Neural cell (in vitro differentiated cells): ENCODE results near the gene FANCC.

Experiments used
- CTCF ChIP-seq: fragments of 450-650 bp; IDR thresholded peaks from 2 replicates; pipeline ENCODE4 v1.5.1; 2014; ENCODE audit warnings: antibody characterized with exemption, mild to moderate bottlenecking, moderate library complexity; ENCODE audit not compliant: poor library complexity, severe bottlenecking
- EZH2 ChIP-seq: fragments of 200-600, 300-800 bp; shearing (Covaris generic), sonication (generic); IDR thresholded peaks from 2 replicates; pipeline ENCODE4 v1.6.1; 2014; ENCODE audit warnings: antibody characterized with exemption, low read length, borderline replicate concordance, mild to moderate bottlenecking; ENCODE audit not compliant: insufficient read depth, poor library complexity, severe bottlenecking
- MXI1 ChIP-seq: fragments of 450-650 bp; conservative IDR thresholded peaks from 2 replicates; pipeline ENCODE4 v1.6.1; 2014; ENCODE audit warnings: antibody characterized with exemption, mild to moderate bottlenecking; ENCODE audit not compliant: poor library complexity, severe bottlenecking
- POLR2AphosphoS5 ChIP-seq: IDR thresholded peaks from 2 replicates; pipeline ENCODE4 v1.6.1; 2012
- RAD21 ChIP-seq: fragments of 450-650 bp; conservative IDR thresholded peaks from 2 replicates; pipeline ENCODE4 v1.6.1; 2014; ENCODE audit warnings: antibody characterized with exemption, mild to moderate bottlenecking, moderate library complexity

- no peak for TF ChIP-seq CTCF
- TF ChIP-seq POLR2AphosphoS5, result no peak
- no peak for TF ChIP-seq EZH2
- TF ChIP-seq RAD21, result no peak
- TF ChIP-seq MXI1, result no peak
These were observed 162.3 kb downstream of the FANCC start for GRCh38 chr9:95155220-95155619.
